Activated CD4-positive, alpha-beta T cell treated with anti-CD3 and anti-CD28 coated beads, Interleukin-2, amount 10 ng/mL, durations not matched to agents 7 days and 5 days (primary cell): ENCODE measurements around the gene RNF181. TPM values are rescaled to one million over a fixed set of nuclear protein-coding genes. Genes with fewer than 3 reads are reported as not detected.
A peak's percentile ranks its signal among the peaks of the same experiment; 100 is the strongest.

Source experiments
- CTCF ChIA-PET: fragments of 350-600 bp; sonication (Branson Sonifier 250); formaldehyde crosslinking; loops from one replicate; lab custom pipeline; 2021; ENCODE audit warnings: antibody characterized with exemption; lab: Charles Lee
- POLR2A ChIA-PET: fragments of 350-600 bp; sonication (Branson Sonifier 250); formaldehyde crosslinking; loops from one replicate; lab custom pipeline; 2021; ENCODE audit warnings: antibody characterized with exemption; lab: Charles Lee
- DNase-seq: peaks from one replicate; pipeline ENCODE4 v3.0.0-alpha.2; 2020
- H3K27ac Mint-ChIP-seq: one replicate; pipeline ENCODE4 v1.8.0; 2021; ENCODE audit warnings: mild to moderate bottlenecking, moderate library complexity, mixed read lengths
- H3K27me3 Mint-ChIP-seq: one replicate; pipeline ENCODE4 v1.8.0; 2021; ENCODE audit warnings: mixed read lengths
- H3K36me3 Mint-ChIP-seq: one replicate; pipeline ENCODE4 v1.8.0; 2021; ENCODE audit warnings: low read depth, mixed read lengths
- H3K4me1 Mint-ChIP-seq: one replicate; pipeline ENCODE4 v1.8.0; 2021; ENCODE audit warnings: mixed read lengths
- H3K4me3 Mint-ChIP-seq: one replicate; pipeline ENCODE4 v1.8.0; 2021; ENCODE audit warnings: mild to moderate bottlenecking, moderate library complexity, mixed read lengths
- H3K9me3 Mint-ChIP-seq: one replicate; pipeline ENCODE4 v1.8.0; 2021; ENCODE audit warnings: mixed read lengths
- total RNA-seq, 2 experiments: library from RNA; stranded (reverse); gene quantifications; one replicate each; pipeline ENCODE4 v1.2.3, GENCODE V29; 2021

Gene RNF181
- total RNA-seq, 2 experiments from 2014 or later = 89.7 to 106 TPM

- Mint-ChIP-seq H3K27me3 (no peaks in the 10 kb centered on the region), H3K9me3 (no peaks in the 10 kb centered on the region), H3K4me3 (peak overlapping the region; percentile 93), H3K27ac (peak overlapping the region; percentile 92), H3K4me1 (peaks cover 44% of the 10 kb centered on the region), H3K36me3 (peaks cover 33% of the 10 kb centered on the region)
- peak; percentile 36 for DNase-seq
- POLR2A ChIA-PET = no interaction called here
- CTCF ChIA-PET = interaction anchor here (0.8 to 2.3 kb wide), 4 partner anchors 11 to 26 kb away, joined by 3 to 10 read pairs (median 4); no protein-coding TSS in a partner anchor
Observed at GRCh38 chr2:85578243-85579180, 17.0 kb upstream of the RNF181 start.

DNA sequence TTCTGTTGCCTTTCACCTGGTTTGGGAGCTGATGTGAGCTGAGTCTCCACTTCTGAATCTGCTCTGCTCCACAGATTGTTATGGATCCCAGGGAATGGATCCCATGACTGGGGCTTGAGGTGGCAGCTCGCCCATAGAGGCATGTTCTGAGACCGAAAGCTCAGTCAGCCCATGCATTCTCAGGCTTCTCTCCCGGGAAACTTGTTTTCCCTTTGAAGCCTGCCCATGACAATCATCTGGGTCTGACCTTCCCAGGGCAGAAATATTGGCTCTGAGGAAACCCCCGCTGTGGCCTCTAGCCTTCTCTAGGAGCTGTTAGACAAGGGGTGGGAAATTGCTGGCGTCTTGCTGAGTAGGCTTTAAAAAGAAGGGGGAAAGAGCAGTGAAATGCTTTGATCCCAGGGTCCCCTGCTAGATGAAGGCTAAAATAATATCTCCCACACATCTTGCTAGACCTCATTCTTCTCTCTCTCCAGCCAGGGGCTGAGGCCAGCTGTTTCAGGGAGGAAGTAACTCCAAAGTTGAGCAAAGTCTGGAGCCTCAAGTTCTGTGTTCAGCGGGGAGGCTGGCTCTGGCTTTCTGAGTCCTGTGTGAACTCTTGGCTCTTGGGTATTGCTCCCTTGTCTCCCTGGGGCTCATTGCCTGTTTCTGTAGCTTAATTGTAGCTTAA lies 16.1 kb upstream of the RNF181 start:
- Mint-ChIP-seq H3K36me3 (peaks cover 38% of the 10 kb centered on the region), H3K27ac (peak overlapping the region; percentile 92), H3K4me1 (peaks cover 50% of the 10 kb centered on the region), H3K4me3 (peak overlapping the region; percentile 93), H3K27me3 (no peaks in the 10 kb centered on the region), H3K9me3 (no peaks in the 10 kb centered on the region)
- no peak for DNase-seq
- CTCF ChIA-PET = interaction anchor here (0.8 to 2.3 kb wide), 2 partner anchors 15 to 27 kb away, joined by 3 to 10 read pairs; no protein-coding TSS in a partner anchor
- POLR2A ChIA-PET = no interaction called here

GRCh38 chr2:85580206-85580605 lies 15.3 kb upstream of the RNF181 start:
- ChIA-PET CTCF (no interaction called here), POLR2A (no interaction called here)
- no peak overlapping the region for H3K4me3 Mint-ChIP-seq
- H3K27ac Mint-ChIP-seq = peak overlapping the region; percentile 62
- DNase-seq = no peak
- H3K27me3 Mint-ChIP-seq = no peaks in the 10 kb centered on the region
- no peaks in the 10 kb centered on the region for H3K9me3 Mint-ChIP-seq
- peaks cover 38% of the 10 kb centered on the region for H3K36me3 Mint-ChIP-seq
- H3K4me1 Mint-ChIP-seq = peaks cover 55% of the 10 kb centered on the region

DNA sequence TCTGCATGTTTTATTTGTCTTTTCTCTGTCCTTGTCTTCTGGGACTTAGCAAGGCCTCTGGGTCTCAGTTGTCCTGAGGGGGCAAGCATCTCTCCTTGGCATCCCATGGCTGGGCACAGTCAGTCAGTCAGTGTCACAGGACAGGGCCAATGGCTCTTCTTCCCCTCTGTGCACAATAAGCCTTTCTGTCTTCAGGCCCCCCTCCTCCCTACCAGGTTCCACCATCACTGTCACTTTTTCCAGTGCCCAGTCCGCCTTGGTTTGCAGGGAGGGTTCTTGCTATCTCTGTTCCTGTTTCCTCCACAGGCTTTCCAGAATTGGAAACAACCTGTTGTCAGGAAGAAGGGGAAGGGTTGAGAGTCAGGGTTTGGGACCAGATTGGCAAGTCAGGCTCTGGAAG lies 13.1 kb upstream of the RNF181 start:
- Mint-ChIP-seq H3K4me1 (peaks cover 66% of the 10 kb centered on the region), H3K27me3 (no peaks in the 10 kb centered on the region), H3K9me3 (no peaks in the 10 kb centered on the region), H3K36me3 (peaks cover 40% of the 10 kb centered on the region), H3K27ac (peak overlapping the region; percentile 58), H3K4me3 (no peak overlapping the region)
- DNase-seq = no peak
- CTCF ChIA-PET = interaction anchor here (1.1 to 1.5 kb wide), 2 partner anchors 14 to 30 kb away, joined by 4 to 5 read pairs; partner anchors contain the start of gene RNF181
- POLR2A ChIA-PET = no interaction called here

DNA sequence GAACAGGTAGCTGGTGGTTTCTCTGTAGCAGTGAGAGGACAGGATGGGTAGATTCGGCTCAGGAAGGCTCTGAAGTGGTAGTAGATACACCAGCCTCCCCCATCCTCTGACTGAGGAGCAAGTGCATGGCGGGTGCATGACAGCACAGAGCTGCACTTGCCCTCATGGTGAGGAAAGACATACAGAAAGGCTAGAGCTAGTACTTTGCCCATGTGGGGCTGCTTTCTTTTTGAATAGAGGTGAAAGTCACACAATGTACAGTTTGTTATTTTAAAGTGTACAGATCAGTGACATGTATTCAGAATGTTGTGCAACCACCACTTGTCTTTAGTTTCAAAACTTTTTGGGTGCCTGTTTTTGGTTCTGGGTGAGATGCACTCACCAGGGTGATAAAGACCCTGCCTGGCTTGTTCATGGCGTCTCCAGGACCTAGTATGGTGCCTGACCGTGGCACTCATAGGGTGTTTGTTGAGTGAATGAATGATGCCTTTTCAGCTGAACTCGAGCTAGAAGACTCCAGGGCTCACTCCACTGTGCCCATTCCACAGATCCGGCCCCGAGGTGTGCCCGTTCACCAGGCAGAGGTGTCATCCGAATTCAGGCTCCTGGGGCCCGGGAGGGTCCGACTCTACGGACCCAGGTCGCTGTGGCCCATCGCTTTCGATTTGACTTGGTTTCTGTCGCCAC lies 11.7 kb upstream of the RNF181 start:
- ChIA-PET CTCF (interaction anchor here (0.6 to 1.5 kb wide), 4 partner anchors 12 to 721 kb away, joined by 3 to 5 read pairs (median 4); partner anchors contain the start of gene RNF181), POLR2A (interaction anchor here (0.6 kb wide), 1 partner anchor 40 kb away, joined by 4 read pairs; no protein-coding TSS in a partner anchor)
- no peaks in the 10 kb centered on the region for H3K9me3 Mint-ChIP-seq
- H3K27me3 Mint-ChIP-seq = no peaks in the 10 kb centered on the region
- H3K36me3 Mint-ChIP-seq = peaks cover 33% of the 10 kb centered on the region
- H3K4me1 Mint-ChIP-seq = peaks cover 69% of the 10 kb centered on the region
- H3K4me3 Mint-ChIP-seq = peak overlapping the region; percentile 83
- H3K27ac Mint-ChIP-seq = peak overlapping the region; percentile 91
- peak; percentile 49 for DNase-seq

GRCh38 chr2:85584354-85584856 lies 11.1 kb upstream of the RNF181 start, which contains the start of gene VAMP5:
Gene VAMP5, plus strand, starts transcription at chr2:85584431. Its CDS starts 60 bp downstream, at chr2:85584491.
- CTCF ChIA-PET = interaction anchor here (1.2 kb wide), 1 partner anchor 12 kb away, joined by 3 read pairs; no protein-coding TSS in a partner anchor

GRCh38 chr2:85584857-85585780 lies 10.4 kb upstream of the RNF181 start:
- H3K4me1 Mint-ChIP-seq = peaks cover 61% of the 10 kb centered on the region
- ChIA-PET POLR2A (interaction anchor here (0.7 kb wide), 1 partner anchor 42 kb away, joined by 4 read pairs; no protein-coding TSS in a partner anchor), CTCF (interaction anchor here (0.9 to 1.2 kb wide), 2 partner anchors 13 to 18 kb away, joined by 3 read pairs; partner anchors contain the start of gene TMEM150A)
- peak; percentile 26 for DNase-seq
- no peaks in the 10 kb centered on the region for H3K9me3 Mint-ChIP-seq
- peak overlapping the region; percentile 83 for H3K4me3 Mint-ChIP-seq
- peak overlapping the region; percentile 90 for H3K27ac Mint-ChIP-seq
- peaks cover 26% of the 10 kb centered on the region for H3K36me3 Mint-ChIP-seq
- H3K27me3 Mint-ChIP-seq = no peaks in the 10 kb centered on the region

More at GRCh38 chr2:85584354-85584856, 11.1 kb upstream of the RNF181 start, which contains the start of gene VAMP5:
- H3K9me3 Mint-ChIP-seq = no peaks in the 10 kb centered on the region
- H3K36me3 Mint-ChIP-seq = peaks cover 30% of the 10 kb centered on the region
- POLR2A ChIA-PET = interaction anchor here (0.7 kb wide), 1 partner anchor 43 kb away, joined by 4 read pairs; no protein-coding TSS in a partner anchor
- H3K27me3 Mint-ChIP-seq = no peaks in the 10 kb centered on the region
- no peak for DNase-seq
- peak within 1 kb of the TSS; percentile 83 for H3K4me3 Mint-ChIP-seq
- peak within 1 kb of the TSS; percentile 91 for H3K27ac Mint-ChIP-seq
- H3K4me1 Mint-ChIP-seq = peaks cover 64% of the 10 kb centered on the region

- ChIA-PET CTCF (interaction anchor here (0.9 kb wide), 1 partner anchor 17 kb away, joined by 3 read pairs; the partner anchor contains the start of gene TMEM150A), POLR2A (no interaction called here)
- no peak for DNase-seq
- H3K9me3 Mint-ChIP-seq = no peaks in the 10 kb centered on the region
- H3K27ac Mint-ChIP-seq = peak overlapping the region; percentile 90
- peak overlapping the region; percentile 83 for H3K4me3 Mint-ChIP-seq
- peaks cover 23% of the 10 kb centered on the region for H3K36me3 Mint-ChIP-seq
- H3K27me3 Mint-ChIP-seq = no peaks in the 10 kb centered on the region
- peaks cover 61% of the 10 kb centered on the region for H3K4me1 Mint-ChIP-seq
Observed at GRCh38 chr2:85585781-85586105, 9.8 kb upstream of the RNF181 start.

GRCh38 chr2:85588236-85588635 lies 7.3 kb upstream of the RNF181 start:
- POLR2A ChIA-PET = interaction anchor here (0.6 kb wide), 1 partner anchor 568 kb away, joined by 3 read pairs; no protein-coding TSS in a partner anchor
- Mint-ChIP-seq H3K4me3 (no peak overlapping the region), H3K9me3 (no peaks in the 10 kb centered on the region), H3K27me3 (no peaks in the 10 kb centered on the region), H3K4me1 (peaks cover 49% of the 10 kb centered on the region), H3K27ac (peak overlapping the region; percentile 2), H3K36me3 (peaks cover 10% of the 10 kb centered on the region)
- no peak for DNase-seq
- CTCF ChIA-PET = interaction anchor here (0.7 kb wide), 1 partner anchor 198 kb away, joined by 3 read pairs; no protein-coding TSS in a partner anchor

GRCh38 chr2:85588645-85589044 lies 6.9 kb upstream of the RNF181 start:
- H3K4me3 Mint-ChIP-seq = no peak overlapping the region
- POLR2A ChIA-PET = no interaction called here
- peaks cover 7% of the 10 kb centered on the region for H3K36me3 Mint-ChIP-seq
- H3K27me3 Mint-ChIP-seq = no peaks in the 10 kb centered on the region
- H3K4me1 Mint-ChIP-seq = peaks cover 45% of the 10 kb centered on the region
- no peaks in the 10 kb centered on the region for H3K9me3 Mint-ChIP-seq
- no peak for DNase-seq
- CTCF ChIA-PET = interaction anchor here (0.7 kb wide), 1 partner anchor 199 kb away, joined by 3 read pairs; no protein-coding TSS in a partner anchor
- H3K27ac Mint-ChIP-seq = peak overlapping the region; percentile 2

DNA sequence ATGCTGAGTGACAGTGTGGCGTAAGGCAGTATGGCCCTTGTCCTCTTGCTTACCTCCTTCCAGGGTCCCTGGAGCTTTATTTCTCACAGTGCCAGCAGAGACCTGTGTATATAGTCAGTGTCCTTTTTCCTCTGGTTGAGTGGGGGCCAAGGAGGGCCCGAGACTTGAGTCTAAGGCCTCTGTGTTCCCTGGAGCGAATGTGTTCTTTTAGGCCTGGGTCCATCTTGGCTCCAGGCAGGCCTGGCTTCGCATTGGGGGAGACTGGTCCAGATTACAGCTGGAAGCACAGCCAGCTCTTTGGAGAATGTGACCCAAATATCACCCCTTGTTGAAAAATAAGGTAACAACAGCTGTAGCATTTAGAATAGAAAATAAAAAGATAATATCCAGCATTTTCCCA lies 6.4 kb upstream of the RNF181 start:
- no peaks in the 10 kb centered on the region for H3K27me3 Mint-ChIP-seq
- no peak overlapping the region for H3K27ac Mint-ChIP-seq
- no peak for DNase-seq
- no peaks in the 10 kb centered on the region for H3K9me3 Mint-ChIP-seq
- H3K36me3 Mint-ChIP-seq = peaks cover 7% of the 10 kb centered on the region
- CTCF ChIA-PET = interaction anchor here (2.2 kb wide), 1 partner anchor 12 kb away, joined by 7 read pairs; no protein-coding TSS in a partner anchor
- no peak overlapping the region for H3K4me3 Mint-ChIP-seq
- POLR2A ChIA-PET = interaction anchor here (0.7 kb wide), 1 partner anchor 181 kb away, joined by 3 read pairs; no protein-coding TSS in a partner anchor
- peaks cover 43% of the 10 kb centered on the region for H3K4me1 Mint-ChIP-seq
